HG03378 (cell line): ENCODE data around the gene MAST4.

Experiments used
- ATAC-seq: cut with Tn5 transposase; IDR thresholded peaks from one replicate; pipeline ENCODE4 v1.9.1; 2021; ENCODE audit warnings: mild to moderate bottlenecking, moderate library complexity; ENCODE audit not compliant: unreplicated experiment

MAST4 gene

GRCh38 chr5:66894480-66895240 lies 298.5 kb downstream of the MAST4 start:
- ATAC-seq = no peak

DNA sequence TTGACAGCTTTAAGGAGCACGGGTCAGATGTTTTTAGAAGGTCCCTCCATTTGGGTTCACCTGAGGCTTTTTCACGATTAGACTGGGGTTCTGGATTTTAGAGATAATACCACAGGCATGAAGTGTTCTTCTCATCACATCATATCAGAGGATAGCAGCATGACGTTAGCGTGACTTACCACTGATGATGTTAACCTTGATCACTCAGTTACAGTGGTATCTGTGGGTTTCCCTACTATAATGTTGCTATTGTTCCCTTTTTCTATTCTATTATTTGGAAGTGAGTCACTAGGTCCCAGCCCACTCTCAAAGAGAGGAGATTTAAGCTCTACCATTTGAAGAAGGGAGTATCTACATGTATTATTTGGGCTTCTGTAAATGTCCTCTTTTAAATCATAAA lies 300.0 kb downstream of the MAST4 start:
- no peak for ATAC-seq

- ATAC-seq = no peak
These were observed 301.2 kb downstream of the MAST4 start for GRCh38 chr5:66897356-66897755.

DNA sequence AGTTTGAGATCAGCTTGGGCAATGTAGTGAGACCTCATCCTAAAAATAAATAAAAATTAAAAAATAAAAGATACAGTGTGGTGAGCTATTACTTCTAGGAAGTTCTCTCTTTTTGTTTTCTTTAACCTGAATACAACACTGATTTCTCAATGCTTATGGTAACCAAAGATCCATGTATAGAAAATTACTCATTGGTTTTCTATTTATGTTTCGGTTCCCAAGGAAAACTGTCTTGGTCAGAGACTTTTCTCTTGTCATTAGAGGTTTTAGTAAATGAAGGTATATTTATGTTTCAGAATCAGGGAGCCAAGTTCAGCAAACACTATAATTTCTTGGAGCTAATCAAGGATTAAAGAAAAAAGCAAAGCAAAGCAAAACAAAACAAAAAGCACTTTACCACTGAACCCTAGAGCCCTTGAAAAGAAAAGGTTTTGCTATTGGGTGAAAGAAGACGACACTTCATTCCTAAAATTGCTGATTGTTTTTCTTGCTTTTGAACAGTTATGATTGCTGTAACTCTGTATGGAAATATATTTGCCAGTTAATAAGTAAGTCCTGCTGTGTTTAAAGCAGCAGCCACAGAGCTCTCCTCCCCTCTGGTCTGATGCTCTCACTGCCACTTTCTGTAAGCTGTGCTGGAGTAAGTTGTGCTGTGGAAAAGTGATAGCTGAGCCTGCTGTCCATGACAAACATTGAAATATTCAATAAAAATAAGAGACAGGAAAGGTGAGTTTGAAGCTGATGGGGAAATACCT lies 302.2 kb downstream of the MAST4 start:
- ATAC-seq = no peak

DNA sequence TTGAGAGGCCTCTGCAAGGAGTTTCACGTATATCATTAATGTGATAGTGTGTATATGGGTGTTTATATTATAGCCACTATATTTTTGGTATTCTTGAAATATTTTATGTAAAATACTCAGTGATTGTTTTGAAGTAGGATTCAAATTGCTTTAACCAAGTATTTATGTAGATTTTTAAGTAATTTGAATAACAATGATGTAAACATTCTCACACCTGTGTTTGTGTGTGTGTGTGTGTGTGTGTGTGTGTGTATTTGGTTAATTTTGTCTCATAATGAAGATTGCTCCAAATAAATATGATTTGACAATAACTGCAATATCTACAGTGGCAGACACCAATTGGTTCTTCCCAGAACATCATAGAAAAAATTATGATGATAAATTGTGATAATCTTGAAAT lies 307.0 kb downstream of the MAST4 start:
- ATAC-seq = no peak

DNA sequence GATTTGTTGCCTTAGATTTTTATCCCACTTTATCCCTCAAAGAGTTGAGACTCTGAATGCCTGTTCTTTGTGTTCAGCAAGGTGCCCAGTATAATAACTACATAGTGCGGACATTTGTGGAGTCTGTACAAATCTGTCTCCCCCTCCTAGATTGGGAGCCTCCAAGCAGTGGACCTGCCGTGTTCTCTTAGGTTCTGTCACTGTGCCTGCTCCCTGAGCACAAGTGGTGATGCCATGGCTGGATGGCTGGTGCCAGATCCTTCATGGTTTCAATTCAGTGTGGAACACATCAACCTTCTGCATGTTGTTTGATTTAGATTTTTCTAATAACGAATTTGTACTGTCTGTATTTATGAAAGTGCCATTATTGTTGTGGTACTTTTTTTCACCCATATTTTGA lies 307.5 kb downstream of the MAST4 start:
- no peak for ATAC-seq

- ATAC-seq = no peak
These were observed 308.0 kb downstream of the MAST4 start for GRCh38 chr5:66904189-66904588.

DNA sequence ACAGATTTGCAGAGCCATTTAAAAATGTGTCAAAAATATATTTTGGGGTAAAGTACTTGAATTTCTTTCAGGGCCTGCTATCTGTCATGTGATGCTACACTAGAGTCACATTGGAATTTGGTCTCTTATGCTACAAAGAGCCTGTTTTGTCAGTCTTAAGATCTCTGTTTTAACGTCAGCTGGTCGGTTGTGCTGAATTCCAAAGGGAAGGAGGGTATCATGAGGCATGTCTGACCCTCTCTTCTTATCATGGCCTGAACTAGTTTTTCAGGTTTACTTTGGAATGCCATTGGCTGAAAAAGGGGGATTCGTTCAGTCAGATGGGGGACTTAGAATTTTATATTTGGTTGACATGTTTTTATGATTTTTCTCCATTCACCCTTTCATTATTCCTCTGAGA lies 309.8 kb downstream of the MAST4 start:
- no peak for ATAC-seq

DNA sequence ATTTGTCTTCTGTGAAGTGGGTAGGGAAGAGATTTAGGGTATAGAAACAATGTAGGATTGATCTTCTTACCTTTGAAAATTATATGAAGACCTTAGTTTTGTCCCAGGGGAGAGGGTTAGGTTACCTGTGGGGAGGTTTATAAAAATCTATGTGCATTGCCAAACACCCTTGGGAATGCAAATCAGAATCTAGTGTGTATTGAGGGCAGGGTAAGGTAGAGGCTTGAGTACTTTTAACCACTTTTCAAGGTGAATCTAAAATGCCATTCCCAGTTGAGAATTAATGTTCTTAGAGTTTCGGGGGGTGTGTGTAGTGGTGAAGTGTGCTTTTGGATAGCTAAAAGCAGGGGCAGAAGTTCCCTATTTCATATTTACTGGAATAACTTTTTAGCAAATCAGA lies 312.0 kb downstream of the MAST4 start:
- no peak for ATAC-seq

GRCh38 chr5:66909364-66909763 lies 313.2 kb downstream of the MAST4 start:
- no peak for ATAC-seq

- no peak for ATAC-seq
These were observed 316.6 kb downstream of the MAST4 start for GRCh38 chr5:66912787-66913186.

DNA sequence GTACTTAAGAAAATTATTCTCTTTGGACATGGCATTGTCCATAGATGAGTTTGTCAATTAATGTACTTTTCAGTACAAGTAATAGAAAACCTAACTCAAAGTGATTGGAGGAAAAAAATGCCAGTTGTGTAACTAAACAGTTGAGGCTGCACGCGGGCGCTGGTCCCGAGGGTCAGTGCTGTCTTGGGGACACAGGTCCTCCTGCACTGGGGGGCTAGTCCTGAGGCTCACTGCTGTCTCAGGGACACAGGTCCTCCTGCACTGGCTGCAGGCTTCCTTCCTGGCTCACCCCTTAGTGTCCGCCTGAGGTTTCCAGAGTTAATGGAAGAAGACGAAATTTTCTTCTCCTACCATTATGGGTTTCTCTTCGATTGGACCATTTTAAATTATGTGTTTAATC lies 319.3 kb downstream of the MAST4 start:
- no peak for ATAC-seq

- no peak for ATAC-seq
These were observed 326.7 kb downstream of the MAST4 start for GRCh38 chr5:66922881-66923280.

GRCh38 chr5:66923457-66923856 lies 327.3 kb downstream of the MAST4 start:
- ATAC-seq = no peak

- ATAC-seq = no peak
These were observed 327.7 kb downstream of the MAST4 start for GRCh38 chr5:66923922-66924321.

GRCh38 chr5:66927140-66927539 lies 330.9 kb downstream of the MAST4 start:
- ATAC-seq = no peak

- ATAC-seq = no peak
These were observed 333.1 kb downstream of the MAST4 start for GRCh38 chr5:66929281-66929680.

DNA sequence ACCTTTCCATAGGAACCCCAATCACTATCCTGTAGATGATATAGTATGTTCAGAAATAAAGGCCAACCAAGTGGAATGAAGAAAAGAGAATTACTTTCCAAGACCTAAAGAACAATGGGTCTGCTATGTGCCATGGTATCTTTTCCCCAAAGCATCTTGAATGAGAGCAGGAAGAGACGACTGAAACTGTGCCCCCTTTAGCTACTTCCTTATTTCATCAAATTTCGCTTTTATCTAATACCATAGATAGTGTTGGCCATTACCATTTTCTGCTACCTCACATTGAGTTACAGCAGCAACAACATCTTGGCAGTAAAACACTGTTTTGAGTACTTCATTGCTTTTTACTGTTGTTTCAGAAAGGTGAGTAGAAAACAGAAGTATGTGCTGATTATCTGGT lies 333.8 kb downstream of the MAST4 start:
- no peak for ATAC-seq

GRCh38 chr5:66931651-66932050 lies 335.5 kb downstream of the MAST4 start:
- no peak for ATAC-seq

DNA sequence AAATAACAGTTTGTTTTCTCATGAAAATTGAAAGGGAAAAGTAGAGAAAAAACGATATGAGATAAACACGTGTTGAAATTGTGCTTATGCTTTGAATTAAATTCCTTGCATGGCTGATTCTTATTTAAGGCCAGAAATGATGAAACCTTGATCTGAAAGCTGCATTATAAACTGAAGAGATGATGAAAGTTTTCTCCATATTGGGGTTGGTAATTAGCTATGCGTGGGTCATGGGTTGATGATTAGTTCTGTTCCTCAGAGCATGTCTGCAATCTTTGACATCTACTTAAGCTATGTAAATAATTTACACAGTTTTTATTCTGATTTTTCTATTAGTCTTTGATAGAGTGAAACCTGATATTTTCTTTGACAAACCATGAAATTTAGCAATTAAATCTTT lies 336.3 kb downstream of the MAST4 start:
- no peak for ATAC-seq

- no peak for ATAC-seq
These were observed 336.9 kb downstream of the MAST4 start for GRCh38 chr5:66933066-66933465.

GRCh38 chr5:66939094-66939493 lies 342.9 kb downstream of the MAST4 start:
- no peak for ATAC-seq
